WERI-Rb-1 (cell line): ENCODE data around the gene FBXW7.

ENCODE experiments used
- DNase-seq: peaks from one replicate; pipeline ENCODE4 v3.0.0-alpha.2; 2020
- H3K27ac ChIP-seq: fragments of 250-450 bp; sonication (Bioruptor Pico); 2 replicates; pipeline ENCODE4 v1.5.1; 2020; ENCODE audit warnings: mild to moderate bottlenecking, moderate library complexity
- H3K27me3 ChIP-seq: fragments of 250-450 bp; sonication (Bioruptor Pico); 2 replicates; pipeline ENCODE4 v1.5.1; 2021; ENCODE audit warnings: mild to moderate bottlenecking, low read depth, moderate library complexity; ENCODE audit not compliant: insufficient read depth, severe bottlenecking
- H3K36me3 ChIP-seq: fragments of 250-450 bp; sonication (Bioruptor Pico); 2 replicates; pipeline ENCODE4 v1.5.1; 2020; ENCODE audit warnings: mild to moderate bottlenecking, moderate library complexity
- H3K4me3 ChIP-seq: 2 replicates; pipeline ENCODE4 v1.5.1; 2011; ENCODE audit warnings: low read depth, mild to moderate bottlenecking, control low read depth, low read length
- H3K9me3 ChIP-seq: fragments of 250-450 bp; sonication (Bioruptor Pico); 2 replicates; pipeline ENCODE4 v1.5.1; 2021; ENCODE audit warnings: mild to moderate bottlenecking, moderate library complexity; ENCODE audit not compliant: severe bottlenecking
- CTCF ChIP-seq: IDR thresholded peaks from 2 replicates; pipeline ENCODE4 v1.5.1; 2011; ENCODE audit warnings: low read depth, mild to moderate bottlenecking, control low read depth, inconsistent platforms, low read length

Gene FBXW7

GRCh38 chr4:152479428-152480026 lies 56.4 kb downstream of the FBXW7 start:
- Histone ChIP-seq H3K27ac (no peak overlapping the region), H3K36me3 (no peaks in the 10 kb centered on the region), H3K9me3 (no peaks in the 10 kb centered on the region), H3K27me3 (no peaks in the 10 kb centered on the region), H3K4me3 (no peak overlapping the region)
- TF ChIP-seq CTCF = no peak
- no peak for DNase-seq

- Histone ChIP-seq H3K27me3 (no peaks in the 10 kb centered on the region), H3K9me3 (no peaks in the 10 kb centered on the region), H3K36me3 (no peaks in the 10 kb centered on the region), H3K27ac (no peak overlapping the region), H3K4me3 (no peak overlapping the region)
- DNase-seq = no peak
- TF ChIP-seq CTCF = no peak
Measured at GRCh38 chr4:152478461-152479237, 57.2 kb downstream of the FBXW7 start.

- DNase-seq = no peak
- H3K4me3 ChIP-seq = no peak overlapping the region
- no peaks in the 10 kb centered on the region for H3K27me3 ChIP-seq
- no peak overlapping the region for H3K27ac ChIP-seq
- H3K9me3 ChIP-seq = no peaks in the 10 kb centered on the region
- no peaks in the 10 kb centered on the region for H3K36me3 ChIP-seq
- TF ChIP-seq CTCF = no peak
Measured at GRCh38 chr4:152476796-152477195, 59.1 kb downstream of the FBXW7 start.

- H3K9me3 ChIP-seq = no peaks in the 10 kb centered on the region
- H3K4me3 ChIP-seq = no peak overlapping the region
- no peak for DNase-seq
- no peak overlapping the region for H3K27ac ChIP-seq
- H3K27me3 ChIP-seq = no peaks in the 10 kb centered on the region
- H3K36me3 ChIP-seq = no peaks in the 10 kb centered on the region
- no peak for TF ChIP-seq CTCF
Measured at GRCh38 chr4:152471251-152471792, 64.6 kb downstream of the FBXW7 start.

- Histone ChIP-seq H3K27ac (no peak overlapping the region), H3K4me3 (no peak overlapping the region), H3K9me3 (no peaks in the 10 kb centered on the region), H3K36me3 (no peaks in the 10 kb centered on the region), H3K27me3 (no peaks in the 10 kb centered on the region)
- no peak for TF ChIP-seq CTCF
- no peak for DNase-seq
Measured at GRCh38 chr4:152468408-152468807, 67.5 kb downstream of the FBXW7 start.

GRCh38 chr4:152467101-152467500 lies 68.8 kb downstream of the FBXW7 start:
- Histone ChIP-seq H3K36me3 (no peaks in the 10 kb centered on the region), H3K27ac (no peak overlapping the region), H3K9me3 (no peaks in the 10 kb centered on the region), H3K27me3 (no peaks in the 10 kb centered on the region), H3K4me3 (no peak overlapping the region)
- TF ChIP-seq CTCF = no peak
- DNase-seq = no peak
